Kidney (tissue), 14 donors: ENCODE measurements around the gene PGAP2. TPM values are rescaled to one million over a fixed set of nuclear protein-coding genes. Genes with fewer than 3 reads are reported as not detected.
A peak's percentile ranks its signal among the peaks of the same experiment; 100 is the strongest.

Experiments used
- DNase-seq, 5 donors: peaks; one replicate each; pipeline ENCODE4 v3.0.0-alpha.2; 2013 to 2020
- FAIRE-seq: peaks from 2 replicates; lab custom pipeline; 2012; peaks lifted over from hg19 to GRCh38; lab: Jason Lieb, UNC
- H3K27ac ChIP-seq, 2 donors: one replicate each; pipeline ENCODE4 v1.7.0; 2013; ENCODE audit warnings: low read depth in 2 of 2, low read length in 2 of 2, inconsistent platforms in 1 of 2
- H3K27me3 ChIP-seq: one replicate; pipeline ENCODE4 v1.7.1; 2013; ENCODE audit warnings: low read length, inconsistent platforms; ENCODE audit not compliant: control insufficient read depth, insufficient read depth
- H3K36me3 ChIP-seq, 3 donors: one replicate each; pipeline versions ENCODE4 v1.7.0 to v1.7.1; 2013; ENCODE audit warnings: low read length in 3 of 3, control low read depth in 1 of 3, inconsistent platforms in 1 of 3; ENCODE audit not compliant: insufficient read depth in 3 of 3, control insufficient read depth in 2 of 3
- H3K4me1 ChIP-seq, 3 donors: one replicate each; pipeline versions ENCODE4 v1.7.0 to v1.7.1; 2013; ENCODE audit warnings: low read length in 3 of 3, inconsistent platforms in 1 of 3, low read depth in 1 of 3; ENCODE audit not compliant: control insufficient read depth in 2 of 3, insufficient read depth in 2 of 3
- H3K4me3 ChIP-seq, 3 donors: one replicate each; pipeline versions ENCODE4 v1.7.0 to v1.8.1; 2013; ENCODE audit warnings: low read length in 3 of 3, control low read depth in 1 of 3, inconsistent platforms in 1 of 3
- H3K9ac ChIP-seq, 3 donors: one replicate each; pipeline versions ENCODE4 v1.7.0 to v1.7.1; 2013; ENCODE audit warnings: low read length in 3 of 3, control low read depth in 1 of 3, inconsistent platforms in 1 of 3
- H3K9me3 ChIP-seq, 3 donors: one replicate each; pipeline versions ENCODE4 v1.7.0 to v1.7.1; 2013; ENCODE audit warnings: low read length in 3 of 3, control low read depth in 1 of 3, inconsistent platforms in 1 of 3; ENCODE audit not compliant: control insufficient read depth in 2 of 3, insufficient read depth in 1 of 3
- CTCF ChIP-seq: IDR thresholded peaks from 3 replicates; pipeline ENCODE4 v1.5.1; 2012; ENCODE audit warnings: mild to moderate bottlenecking, moderate library complexity, borderline replicate concordance; ENCODE audit not compliant: insufficient read depth; ENCODE audit errors: extremely low read depth
- intact Hi-C: fragments of 100-400 bp; cut with DNase I; formaldehyde crosslinking; loops from one replicate; pipeline ENCODE4 v1.11.1; 2022
- polyA plus RNA-seq: library from polyadenylated mRNA; stranded (reverse); fragments of 350-450 nt; fragmentation: Illumina TruSeq; extraction: RNeasy Lipid Tissue Mini Kit (QIAGEN cat#74804); gene quantifications from one replicate; pipeline ENCODE4 v1.2.3, GENCODE V29; 2014; ENCODE audit warnings: low read depth, low replicate concordance; ENCODE audit not compliant: insufficient read depth
- total RNA-seq: library from RNA; stranded (reverse); fragmentation: NEBNext Ultra II Directional; extraction: Animal tissue kit (Norgen Biotek cat#: 25700); gene quantifications from one replicate; pipeline ENCODE4 v1.2.1, GENCODE V29; 2021
- donor health status: control.
- donor health status: control.
- donor health status: control.
- donor health status: control.
- donor health status: control.
- donor health status: DM: yes; HTN: yes; CAD: no.
- donor health status: Normal renal cell carcinoma (clear cell type).

The PGAP2 gene
- total and polyA plus RNA-seq, 2 donors from 2014 or later: 17.5 to 19.5 TPM

GRCh38 chr11:3854660-3854976 is 46.3 kb downstream of the PGAP2 start:
- Histone ChIP-seq H3K36me3 (no peaks in the 10 kb centered on the region), H3K4me1 (peaks cover 0 to 25% (median 15%) of the 10 kb centered on the region in 3 donors), H3K4me3 (peak overlapping the region in 1 of 3 donors; percentile 82), H3K9ac (peak overlapping the region in 2 of 3 donors; percentile 27 to 73), H3K9me3 (no peaks in the 10 kb centered on the region), H3K27ac (peak overlapping the region in 1 of 2 donors; percentile 0), H3K27me3 (no peaks in the 10 kb centered on the region)
- intact Hi-C loops: loop anchor here (5.0 kb wide), 1 partner anchor 218 kb away; no protein-coding TSS in a partner anchor
- TF ChIP-seq CTCF: no peak
- FAIRE-seq (no peak), DNase-seq (no peak)

- FAIRE-seq (no peak), DNase-seq (peak; percentile 96 to 98 (median 98))
- peak within 1 kb of the TSS; percentile 57 to 82 (median 81) for H3K4me3 ChIP-seq
- H3K36me3 ChIP-seq: no peaks in the 10 kb centered on the region
- no peaks in the 10 kb centered on the region for H3K9me3 ChIP-seq
- H3K4me1 ChIP-seq: peaks cover 0 to 26% (median 17%) of the 10 kb centered on the region in 3 donors
- H3K9ac ChIP-seq: peak within 1 kb of the TSS; percentile 38 to 87 (median 73)
- peak within 1 kb of the TSS; percentile 92 to 97 for H3K27ac ChIP-seq
- H3K27me3 ChIP-seq: no peaks in the 10 kb centered on the region
- intact Hi-C loops: loop anchor here (5.0 kb wide), 1 partner anchor 217 kb away; no protein-coding TSS in a partner anchor
- TF ChIP-seq CTCF: peak; percentile 99
Observed at GRCh38 chr11:3854977-3855807, 46.8 kb downstream of the PGAP2 start, which contains the start of gene STIM1. STIM1 (plus strand) TSS chr11:3855664; CDS start chr11:3856271, 607 bp downstream.

- Histone ChIP-seq H3K9ac (peak overlapping the region; percentile 14 to 71 (median 32)), H3K27me3 (no peaks in the 10 kb centered on the region), H3K4me3 (peak overlapping the region; percentile 50 to 71 (median 55)), H3K27ac (peak overlapping the region; percentile 79 to 83), H3K36me3 (no peaks in the 10 kb centered on the region), H3K9me3 (no peaks in the 10 kb centered on the region), H3K4me1 (peaks cover 0 to 26% (median 17%) of the 10 kb centered on the region in 3 donors)
- peak; percentile 39 to 89 (median 60) for DNase-seq
- intact Hi-C loops: no loop called here
- TF ChIP-seq CTCF: no peak
- FAIRE-seq: no peak
Observed at GRCh38 chr11:3855808-3856491, 47.6 kb downstream of the PGAP2 start.
